Lower leg skin (tissue), 3 donors: ENCODE data around the gene JPH4.

Experiments used
- POLR2A ChIP-seq, 2 donors: fragments of 450-650 bp; IDR thresholded peaks; one replicate each; pipeline ENCODE4 v1.6.1; 2016 to 2017; ENCODE audit warnings: antibody characterized with exemption in 2 of 2, mild to moderate bottlenecking in 1 of 2, moderate library complexity in 1 of 2
- TF ChIP-seq, protein P1 (sequence below), 3 donors: fragments of 450-650 bp; IDR thresholded peaks; one replicate each; pipeline ENCODE4 v1.5.1; 2016; ENCODE audit warnings: antibody characterized with exemption in 3 of 3, mild to moderate bottlenecking in 3 of 3, moderate library complexity in 2 of 3

DNA sequence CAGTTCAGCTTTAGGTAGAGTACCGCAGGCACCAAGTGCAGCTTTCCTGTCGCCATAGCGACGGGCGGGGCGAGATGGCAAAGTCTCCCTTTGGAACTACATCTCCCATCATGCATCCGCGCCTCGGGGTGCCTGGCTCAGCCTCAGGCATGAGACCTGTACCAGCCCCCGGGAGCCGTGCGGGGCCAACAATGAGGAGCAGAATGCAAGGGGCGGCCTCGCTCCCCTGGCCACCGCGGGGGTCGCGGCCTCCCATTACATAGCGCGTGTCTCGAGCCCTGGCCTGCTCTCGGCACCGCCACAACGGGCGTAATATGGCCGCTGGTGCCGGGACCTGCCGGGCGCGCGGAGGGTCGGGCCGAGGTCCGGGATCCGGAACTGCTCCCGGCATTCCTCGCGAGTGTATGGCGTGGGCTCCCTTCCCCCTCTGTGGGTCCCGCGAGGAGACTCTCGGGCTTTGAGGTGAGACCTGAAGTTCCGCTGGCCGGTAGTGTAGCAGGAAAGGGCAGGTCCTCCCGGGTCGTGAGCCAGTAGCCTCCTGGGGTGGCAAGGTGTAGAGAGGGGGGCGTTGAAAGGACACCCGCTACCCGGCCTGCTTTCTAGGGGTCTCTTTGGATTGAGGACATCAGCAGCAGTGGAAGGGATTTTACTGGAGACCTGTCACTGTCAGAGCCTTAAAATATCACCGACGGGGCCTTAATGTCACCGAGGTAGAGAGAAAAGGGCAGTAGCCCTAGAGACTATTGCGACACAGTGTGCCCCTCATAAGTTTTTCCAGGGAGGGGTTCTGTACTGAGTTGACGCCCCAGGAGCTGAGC, 22.5 kb downstream of the JPH4 start, which contains the start of gene THTPA:
- TF ChIP-seq POLR2A (IDR thresholded peaks at IDR 0.05) = no peak
- TF ChIP-seq, protein P1, sequence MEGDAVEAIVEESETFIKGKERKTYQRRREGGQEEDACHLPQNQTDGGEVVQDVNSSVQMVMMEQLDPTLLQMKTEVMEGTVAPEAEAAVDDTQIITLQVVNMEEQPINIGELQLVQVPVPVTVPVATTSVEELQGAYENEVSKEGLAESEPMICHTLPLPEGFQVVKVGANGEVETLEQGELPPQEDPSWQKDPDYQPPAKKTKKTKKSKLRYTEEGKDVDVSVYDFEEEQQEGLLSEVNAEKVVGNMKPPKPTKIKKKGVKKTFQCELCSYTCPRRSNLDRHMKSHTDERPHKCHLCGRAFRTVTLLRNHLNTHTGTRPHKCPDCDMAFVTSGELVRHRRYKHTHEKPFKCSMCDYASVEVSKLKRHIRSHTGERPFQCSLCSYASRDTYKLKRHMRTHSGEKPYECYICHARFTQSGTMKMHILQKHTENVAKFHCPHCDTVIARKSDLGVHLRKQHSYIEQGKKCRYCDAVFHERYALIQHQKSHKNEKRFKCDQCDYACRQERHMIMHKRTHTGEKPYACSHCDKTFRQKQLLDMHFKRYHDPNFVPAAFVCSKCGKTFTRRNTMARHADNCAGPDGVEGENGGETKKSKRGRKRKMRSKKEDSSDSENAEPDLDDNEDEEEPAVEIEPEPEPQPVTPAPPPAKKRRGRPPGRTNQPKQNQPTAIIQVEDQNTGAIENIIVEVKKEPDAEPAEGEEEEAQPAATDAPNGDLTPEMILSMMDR (IDR thresholded peaks at IDR 0.05) = no peak
